ACHN (cell line): ENCODE measurements around the gene APBB1.

Experiments
- DNase-seq: peaks from one replicate; pipeline ENCODE4 v3.0.0-alpha.2; 2015
- in situ Hi-C: cut with HindIII; loops from 2 replicates; pipeline ENCODE4 v1.10.0; 2017; ENCODE audit warnings: low sequenced_read_pairs, low pct_ligation_motif_present, low pct_unique_long_range_greater_than_20kb

The APBB1 gene

GRCh38 chr11:6419009-6419631, at the start of gene APBB1:
TSS of gene APBB1 (minus strand) at chr11:6419094. CDS start at chr11:6411347, 7,747 bp downstream.
- DNase-seq: peak; percentile 43
- in situ Hi-C loops: no loop called here

GRCh38 chr11:6459099-6459450, 40.2 kb upstream of the APBB1 start:
- in situ Hi-C loops: no loop called here
- no peak for DNase-seq

- no peak for DNase-seq
- in situ Hi-C loops: no loop called here
Observed at GRCh38 chr11:6458352-6459098, 39.6 kb upstream of the APBB1 start.

DNA sequence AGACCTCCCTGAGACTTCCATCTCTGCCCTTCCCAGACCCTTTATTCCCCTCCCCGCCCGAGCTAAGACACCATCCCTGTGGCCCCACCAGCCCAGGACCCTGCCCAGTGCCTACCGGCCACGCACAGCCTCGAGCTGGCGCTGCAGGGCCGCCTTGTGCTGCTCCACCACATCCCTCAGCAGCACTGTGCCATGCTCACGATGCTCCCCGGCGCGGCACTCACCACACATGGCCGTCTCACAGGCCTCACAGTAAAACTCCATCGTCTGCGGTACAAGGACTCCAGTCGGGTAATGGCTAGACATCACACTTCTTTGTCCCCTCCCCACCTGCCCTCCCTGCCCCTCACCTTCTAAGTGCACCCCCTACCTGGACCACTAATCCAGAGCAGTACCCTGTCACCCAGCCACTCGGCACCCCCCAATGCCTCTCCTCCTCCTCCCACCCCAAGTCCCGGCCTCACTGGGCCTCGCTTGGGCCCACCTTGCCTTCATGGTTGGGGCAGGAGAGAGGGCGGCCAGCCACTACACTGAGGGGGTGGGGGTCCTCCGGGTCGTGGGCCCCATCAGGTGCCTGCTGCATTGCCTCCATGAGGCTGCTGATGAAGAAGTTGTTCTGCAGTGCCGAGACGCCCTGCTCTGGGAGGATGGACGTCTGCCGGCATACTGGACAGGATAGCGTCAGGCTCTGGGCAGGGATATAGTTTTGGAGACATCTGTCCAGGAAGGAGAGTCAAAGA, 38.9 kb upstream of the APBB1 start:
- in situ Hi-C loops: no loop called here
- DNase-seq: no peak

GRCh38 chr11:6456361-6457073, 37.6 kb upstream of the APBB1 start:
- in situ Hi-C loops: no loop called here
- no peak for DNase-seq

- in situ Hi-C loops: no loop called here
- no peak for DNase-seq
Observed at GRCh38 chr11:6455070-6455469, 36.2 kb upstream of the APBB1 start.

DNA sequence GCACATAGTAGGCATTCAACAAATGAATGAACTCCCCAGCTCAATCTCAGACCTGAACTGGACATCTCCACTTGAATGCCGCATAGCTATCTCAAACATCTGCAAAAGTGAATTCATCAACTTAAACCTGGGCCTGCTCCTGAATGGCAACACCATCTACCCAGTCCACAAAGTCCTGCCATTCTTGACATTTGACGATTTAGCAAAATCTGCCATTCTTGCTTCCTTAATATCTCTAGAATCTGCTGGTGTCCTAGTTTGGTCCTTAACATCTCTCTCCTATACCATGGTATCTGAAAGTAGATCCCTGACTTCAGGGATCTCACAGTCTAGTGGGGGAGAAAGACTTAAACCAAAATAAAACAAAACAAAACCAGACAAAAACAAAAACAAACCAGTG, 34.3 kb upstream of the APBB1 start:
- no peak for DNase-seq
- in situ Hi-C loops: no loop called here

DNA sequence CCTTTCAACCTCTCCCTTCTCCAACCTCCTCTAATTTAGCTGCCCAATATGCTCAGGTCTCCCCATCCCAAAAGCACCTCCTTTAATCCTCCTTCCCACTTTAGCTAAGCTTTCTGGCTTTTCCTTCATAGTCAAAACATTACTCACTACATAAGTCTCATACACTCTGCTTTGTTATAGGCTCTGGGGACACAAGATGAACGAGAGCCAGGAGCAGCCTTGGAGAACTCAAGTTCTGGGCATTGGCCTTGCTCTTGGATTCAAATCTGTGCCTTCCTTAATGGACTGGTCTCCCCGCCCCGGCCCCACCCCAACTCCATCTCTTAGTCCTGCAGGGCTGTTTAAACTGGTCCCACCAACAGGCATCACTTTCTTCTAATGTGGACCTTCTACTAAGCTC, 33.3 kb upstream of the APBB1 start:
- no peak for DNase-seq
- in situ Hi-C loops: no loop called here

- in situ Hi-C loops: no loop called here
- DNase-seq: no peak
Observed at GRCh38 chr11:6448574-6448973, 29.7 kb upstream of the APBB1 start.

GRCh38 chr11:6443269-6444003, 24.5 kb upstream of the APBB1 start:
- peak; percentile 48 for DNase-seq
- in situ Hi-C loops: no loop called here

GRCh38 chr11:6442441-6442840, 23.5 kb upstream of the APBB1 start:
- in situ Hi-C loops: no loop called here

DNA sequence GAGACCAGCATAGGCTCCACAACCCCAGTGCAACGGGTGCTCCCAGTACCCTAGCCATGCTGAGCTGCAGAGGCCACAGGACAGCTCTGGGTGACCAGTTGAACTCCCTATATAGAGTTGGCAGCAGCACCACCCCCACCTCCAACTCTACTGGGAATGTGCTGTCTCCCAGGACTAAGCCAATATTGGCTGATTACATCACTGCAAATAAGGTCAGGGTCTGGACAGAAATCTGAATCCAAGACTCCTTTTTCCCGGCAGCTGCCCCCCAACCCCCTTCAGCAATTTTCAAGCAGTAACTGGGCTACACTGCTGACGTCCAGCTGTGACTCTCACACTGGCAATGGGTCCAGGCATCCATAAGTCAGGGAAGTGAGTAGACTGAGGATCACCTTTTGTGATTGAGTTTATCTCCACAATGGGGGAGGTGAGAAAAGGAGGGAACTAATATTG, 22.0 kb upstream of the APBB1 start, which contains the start of gene HPX:
Gene HPX (minus strand): TSS at position 82 of the 453 bp plus-strand sequence. CDS start 24 bp downstream, at position 58.
- no peak for DNase-seq
- in situ Hi-C loops: no loop called here

More at GRCh38 chr11:6442441-6442840, 23.5 kb upstream of the APBB1 start:
- DNase-seq: no peak

DNA sequence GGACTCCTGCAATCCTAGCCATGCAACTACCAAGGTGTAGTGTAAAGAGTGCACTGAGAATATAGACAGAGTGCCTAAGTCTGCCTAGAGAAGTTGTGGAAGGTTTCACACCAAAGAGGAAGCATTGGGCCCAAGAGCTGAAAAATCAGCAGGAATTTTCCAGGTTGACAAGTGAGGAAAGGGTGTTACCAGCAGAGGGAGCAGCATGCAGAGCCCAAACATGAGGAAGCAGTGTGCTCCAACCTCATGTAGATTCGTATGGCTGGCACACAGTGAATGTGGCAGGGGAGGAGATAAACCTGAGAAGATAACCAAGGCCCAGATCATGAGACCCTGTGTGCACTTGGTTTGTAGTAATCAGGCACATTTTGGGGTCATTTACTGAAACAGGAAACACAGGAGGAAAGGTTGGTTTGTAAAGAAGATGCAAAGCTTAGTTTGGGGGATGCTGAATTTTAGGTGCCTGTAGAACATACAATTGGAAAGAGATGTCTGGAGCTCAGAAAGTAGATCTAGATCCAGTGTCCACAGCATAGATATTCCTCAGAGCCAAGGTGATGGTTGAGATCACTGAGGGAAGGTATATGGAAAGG, 20.2 kb upstream of the APBB1 start:
- in situ Hi-C loops: no loop called here

DNA sequence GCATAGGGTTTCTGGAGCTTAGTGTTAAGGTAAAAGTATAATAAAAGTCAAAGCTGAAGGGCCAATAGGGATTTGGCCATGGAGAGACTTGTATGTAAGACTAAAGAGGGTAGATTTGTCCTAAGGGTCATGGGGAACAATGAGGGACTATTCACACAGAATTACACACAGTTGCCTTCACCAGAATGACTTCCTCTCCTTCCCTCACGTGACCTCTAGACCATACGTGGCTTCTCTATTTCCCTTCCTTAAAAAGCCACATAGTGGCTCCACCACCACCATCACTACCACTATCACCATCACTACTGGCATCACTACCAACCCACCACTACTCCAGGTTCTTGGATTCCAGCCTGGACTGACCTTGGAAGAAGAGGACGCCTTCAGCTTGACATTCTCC, 19.1 kb upstream of the APBB1 start:
- in situ Hi-C loops: no loop called here
- DNase-seq: no peak

More for the DNA sequence above, 20.2 kb upstream of the APBB1 start:
- DNase-seq: peak; percentile 63

DNA sequence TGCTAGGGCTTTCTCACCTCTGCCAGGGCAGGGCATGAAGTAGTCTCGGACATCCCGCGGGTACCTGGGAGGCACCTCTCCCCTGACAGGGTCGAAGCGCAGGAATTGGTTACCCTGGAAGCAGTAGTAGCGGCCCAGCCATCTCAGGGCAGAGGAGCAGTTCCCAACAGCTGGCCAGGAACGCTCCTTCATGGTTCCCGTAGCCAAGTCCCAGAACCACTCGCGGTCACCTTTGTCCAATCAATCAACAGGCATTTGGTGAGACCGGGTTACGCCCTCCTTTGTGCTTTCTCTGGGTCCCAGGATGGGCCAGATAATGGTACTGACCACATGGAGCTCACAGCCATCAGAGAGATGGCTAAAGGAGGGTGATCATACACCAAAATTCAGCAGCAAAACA, 18.5 kb upstream of the APBB1 start:
- in situ Hi-C loops: no loop called here
- no peak for DNase-seq

DNA sequence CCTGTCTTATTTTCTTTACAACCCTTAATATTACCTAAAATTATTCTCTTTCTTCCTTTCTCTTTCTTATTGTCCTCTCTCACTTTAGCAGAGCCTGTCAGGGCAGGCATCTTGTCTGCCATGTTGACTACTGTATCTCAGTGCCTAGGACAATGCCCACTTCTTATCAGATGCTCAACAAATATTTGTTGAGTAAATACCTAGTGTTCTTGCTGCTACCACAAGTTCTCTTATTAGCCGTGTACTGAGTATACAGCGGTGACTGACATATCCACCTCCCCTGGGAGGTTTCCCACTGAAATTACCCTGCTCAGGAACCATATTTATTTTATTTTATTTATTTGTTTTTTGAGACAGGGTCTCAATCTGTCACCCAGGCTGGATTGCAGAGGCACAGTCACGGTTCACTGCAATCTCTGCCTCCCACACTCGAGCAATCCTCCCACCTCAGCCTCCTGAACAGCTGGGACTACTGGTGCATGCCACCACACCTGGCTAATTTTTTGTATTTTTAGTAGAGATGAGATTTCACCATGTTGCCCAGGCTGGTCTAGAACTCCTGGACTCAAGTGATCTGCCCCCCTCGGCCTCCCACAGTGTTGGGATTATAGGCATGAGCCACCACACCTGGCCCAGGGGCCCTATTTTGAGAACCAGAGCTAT, 15.2 kb upstream of the APBB1 start:
- in situ Hi-C loops: no loop called here
- no peak for DNase-seq

DNA sequence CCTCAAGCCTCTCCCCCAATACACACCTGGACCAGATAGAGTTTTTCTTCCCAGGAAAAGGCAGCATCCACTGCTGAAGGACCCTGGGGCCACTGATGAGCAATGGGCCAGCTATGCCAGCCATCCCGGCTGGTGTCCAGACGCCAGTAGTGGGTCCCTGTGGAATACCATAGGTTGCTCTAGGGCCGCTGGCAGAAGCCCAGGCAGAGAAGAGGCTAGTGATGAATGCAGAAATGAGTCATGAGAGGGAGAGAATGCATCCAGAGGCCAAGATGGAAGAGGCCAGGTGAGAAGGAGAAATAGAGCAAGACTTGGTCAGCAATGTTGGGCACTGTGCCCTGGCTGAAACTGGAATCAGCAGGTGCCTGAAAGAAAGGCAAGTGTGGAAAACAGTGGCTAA, 13.0 kb upstream of the APBB1 start:
- in situ Hi-C loops: no loop called here
- peak; percentile 93 for DNase-seq
